Neural progenitor cell (in vitro differentiated cells): Measurements from ENCODE around the gene EYS. TPM values are rescaled to one million over a fixed set of nuclear protein-coding genes. Genes with fewer than 3 reads are reported as not detected.

Experiments used
- DNase-seq: peaks from one replicate; pipeline ENCODE4 v3.0.0-alpha.2; 2016; ENCODE audit warnings: low spot score
- H2AFZ ChIP-seq: fragments of 200-600 bp; sonication (generic); replicated peaks from 2 replicates; pipeline ENCODE4 v1.6.1; 2016; ENCODE audit warnings: antibody characterized with exemption
- H3F3A ChIP-seq: fragments of 200-600 bp; sonication (generic); 2 replicates; pipeline ENCODE4 v1.6.1; 2016; ENCODE audit warnings: antibody characterized with exemption, low read depth
- H3K27ac ChIP-seq: fragments of 200-600 bp; sonication (generic); 2 replicates; pipeline ENCODE4 v1.5.1; 2016; ENCODE audit warnings: mild to moderate bottlenecking
- H3K27me3 ChIP-seq: fragments of 200-600 bp; sonication (generic); 2 replicates; pipeline ENCODE4 v1.6.1; 2016; ENCODE audit warnings: mild to moderate bottlenecking, moderate library complexity
- H3K36me3 ChIP-seq: fragments of 200-600 bp; sonication (generic); 2 replicates; pipeline ENCODE4 v1.5.1; 2016
- H3K4me1 ChIP-seq: fragments of 200-600 bp; sonication (generic); 2 replicates; pipeline ENCODE4 v1.6.1; 2016; ENCODE audit warnings: mixed run types
- H3K4me2 ChIP-seq: fragments of 200-600 bp; sonication (generic); 2 replicates; pipeline ENCODE4 v1.6.1; 2016
- H3K4me3 ChIP-seq: fragments of 200-600 bp; sonication (generic); 2 replicates; pipeline ENCODE4 v1.5.1; 2016
- H3K79me2 ChIP-seq: fragments of 200-600 bp; sonication (generic); 2 replicates; pipeline ENCODE4 v1.6.1; 2016; ENCODE audit warnings: low read depth
- H3K9ac ChIP-seq: fragments of 200-600 bp; sonication (generic); 2 replicates; pipeline ENCODE4 v1.6.1; 2016
- H3K9me3 ChIP-seq: fragments of 200-600 bp; sonication (generic); 2 replicates; pipeline ENCODE4 v1.5.1; 2016; ENCODE audit warnings: low read depth
- H4K20me1 ChIP-seq: fragments of 200-600 bp; sonication (generic); 2 replicates; pipeline ENCODE4 v1.6.1; 2016; ENCODE audit warnings: low read depth
- H3K27ac Mint-ChIP-seq: 3 replicates; pipeline ENCODE4 v1.8.0; 2021; ENCODE audit warnings: mixed read lengths
- H3K27me3 Mint-ChIP-seq: 2 replicates; pipeline ENCODE4 v1.8.0; 2022; ENCODE audit warnings: low read depth, mild to moderate bottlenecking, inconsistent platforms, moderate library complexity, mixed read lengths; ENCODE audit not compliant: insufficient read depth
- H3K36me3 Mint-ChIP-seq: 3 replicates; pipeline ENCODE4 v1.8.0; 2021; ENCODE audit warnings: mixed read lengths
- H3K4me1 Mint-ChIP-seq: 3 replicates; pipeline ENCODE4 v1.8.0; 2021; ENCODE audit warnings: mixed read lengths
- H3K4me3 Mint-ChIP-seq: 3 replicates; pipeline ENCODE4 v1.8.0; 2021; ENCODE audit warnings: mild to moderate bottlenecking, moderate library complexity, mixed read lengths
- H3K9me3 Mint-ChIP-seq: 3 replicates; pipeline ENCODE4 v1.8.0; 2020; ENCODE audit warnings: mixed read lengths
- CTCF ChIP-seq: fragments of 200-600 bp; sonication (generic); IDR thresholded peaks from 2 replicates; pipeline ENCODE4 v1.5.1; 2017; ENCODE audit warnings: antibody characterized with exemption, mild to moderate bottlenecking
- EZH2 ChIP-seq: fragments of 200-600 bp; sonication (generic); IDR thresholded peaks from 2 replicates; pipeline ENCODE4 v1.6.1; 2017; ENCODE audit warnings: antibody characterized with exemption, mild to moderate bottlenecking, moderate library complexity
- EZH2phosphoT487 ChIP-seq: fragments of 200-600 bp; sonication (generic); IDR thresholded peaks from 2 replicates; pipeline ENCODE4 v1.6.1; 2017; ENCODE audit warnings: antibody characterized with exemption
- total RNA-seq: library from RNA; depleted of rRNA; stranded (reverse); fragments of >200 nt; gene quantifications from 2 replicates; pipeline ENCODE4 v1.2.3, GENCODE V29; 2015; ENCODE audit warnings: low replicate concordance

Gene EYS
- total RNA-seq, 1 donor from 2014 or later, result not detected

GRCh38 chr6:65692109-65692508 is 14.9 kb downstream of the EYS start:
- Mint-ChIP-seq H3K27me3 (no peaks in the 10 kb centered on the region), H3K4me1 (no peaks in the 10 kb centered on the region), H3K4me3 (no peak overlapping the region), H3K36me3 (no peaks in the 10 kb centered on the region), H3K27ac (no peak overlapping the region), H3K9me3 (peaks cover 2% of the 10 kb centered on the region)
- DNase-seq, result no peak
- no peaks in the 10 kb centered on the region for H3K4me1 ChIP-seq
- H3F3A ChIP-seq, result no peaks in the 10 kb centered on the region
- TF ChIP-seq EZH2phosphoT487, result no peak
- no peak for TF ChIP-seq CTCF
- TF ChIP-seq EZH2, result no peak
- no peaks in the 10 kb centered on the region for H3K9me3 ChIP-seq
- no peak overlapping the region for H2AFZ ChIP-seq
- no peak overlapping the region for H3K4me3 ChIP-seq
- no peaks in the 10 kb centered on the region for H3K27me3 ChIP-seq
- no peak overlapping the region for H3K27ac ChIP-seq
- no peak overlapping the region for H3K4me2 ChIP-seq
- H3K79me2 ChIP-seq, result no peaks in the 10 kb centered on the region
- H4K20me1 ChIP-seq, result no peaks in the 10 kb centered on the region
- H3K36me3 ChIP-seq, result no peaks in the 10 kb centered on the region
- H3K9ac ChIP-seq, result no peak overlapping the region

- no peak overlapping the region for H3K4me3 ChIP-seq
- H3K27ac ChIP-seq, result no peak overlapping the region
- no peak overlapping the region for H3K9ac ChIP-seq
- Mint-ChIP-seq H3K36me3 (no peaks in the 10 kb centered on the region), H3K9me3 (no peaks in the 10 kb centered on the region), H3K4me3 (no peak overlapping the region), H3K4me1 (peaks cover 7% of the 10 kb centered on the region), H3K27ac (no peak overlapping the region), H3K27me3 (no peaks in the 10 kb centered on the region)
- no peaks in the 10 kb centered on the region for H3K4me1 ChIP-seq
- no peaks in the 10 kb centered on the region for H3K27me3 ChIP-seq
- TF ChIP-seq CTCF (no peak), EZH2phosphoT487 (no peak), EZH2 (no peak)
- H2AFZ ChIP-seq, result no peak overlapping the region
- H3K79me2 ChIP-seq, result no peaks in the 10 kb centered on the region
- H3F3A ChIP-seq, result no peaks in the 10 kb centered on the region
- no peaks in the 10 kb centered on the region for H4K20me1 ChIP-seq
- H3K4me2 ChIP-seq, result no peak overlapping the region
- DNase-seq, result no peak
- H3K36me3 ChIP-seq, result no peaks in the 10 kb centered on the region
- no peaks in the 10 kb centered on the region for H3K9me3 ChIP-seq
Observed at GRCh38 chr6:65680232-65680631, 26.8 kb downstream of the EYS start.

GRCh38 chr6:65671922-65672321 is 35.1 kb downstream of the EYS start:
- Mint-ChIP-seq H3K4me1 (no peaks in the 10 kb centered on the region), H3K36me3 (peaks cover 2% of the 10 kb centered on the region), H3K27ac (no peak overlapping the region), H3K9me3 (peaks cover 16% of the 10 kb centered on the region), H3K4me3 (no peak overlapping the region), H3K27me3 (no peaks in the 10 kb centered on the region)
- H3K27me3 ChIP-seq, result no peaks in the 10 kb centered on the region
- H3K4me2 ChIP-seq, result no peak overlapping the region
- H4K20me1 ChIP-seq, result no peaks in the 10 kb centered on the region
- no peaks in the 10 kb centered on the region for H3K36me3 ChIP-seq
- no peaks in the 10 kb centered on the region for H3K4me1 ChIP-seq
- H3K27ac ChIP-seq, result no peak overlapping the region
- no peak for DNase-seq
- no peaks in the 10 kb centered on the region for H3K79me2 ChIP-seq
- no peak overlapping the region for H3K4me3 ChIP-seq
- H3K9me3 ChIP-seq, result no peaks in the 10 kb centered on the region
- H3F3A ChIP-seq, result no peaks in the 10 kb centered on the region
- no peak overlapping the region for H2AFZ ChIP-seq
- TF ChIP-seq CTCF (no peak), EZH2phosphoT487 (no peak), EZH2 (no peak)
- no peak overlapping the region for H3K9ac ChIP-seq
